Activated CD8-positive, alpha-beta T cell treated with anti-CD3 and anti-CD28 coated beads, Interleukin-2, amount 10 ng/mL, durations not matched to agents 7 days and 5 days (primary cell): Measurements from ENCODE around the gene MAD1L1. TPM values are rescaled to one million over a fixed set of nuclear protein-coding genes. Genes with fewer than 3 reads are reported as not detected.
"Not testable (repeated sequence)": the region's sequence is repeated elsewhere in the genome, so short reads cannot be mapped to it uniquely, and the experiment has no call there.

ENCODE experiments used
- ATAC-seq: fragments of 150-1000 bp; cut with Tn5 transposase; one replicate; pipeline ENCODE4 v1.10.0; 2021; ENCODE audit warnings: moderate library complexity
- CTCF ChIA-PET: fragments of 350-600 bp; sonication (Branson Sonifier 250); formaldehyde crosslinking; loops from one replicate; lab custom pipeline; 2021; ENCODE audit warnings: antibody characterized with exemption; lab: Charles Lee
- POLR2A ChIA-PET: fragments of 350-600 bp; sonication (Branson Sonifier 250); formaldehyde crosslinking; loops from one replicate; lab custom pipeline; 2021; ENCODE audit warnings: antibody characterized with exemption; lab: Charles Lee
- DNase-seq: peaks from one replicate; pipeline ENCODE4 v3.0.0-alpha.2; 2020
- H3K27ac Mint-ChIP-seq: one replicate; pipeline ENCODE4 v1.8.0; 2021; ENCODE audit warnings: mild to moderate bottlenecking, mixed read lengths
- H3K27me3 Mint-ChIP-seq: one replicate; pipeline ENCODE4 v1.8.0; 2021; ENCODE audit warnings: low read depth, mixed read lengths
- H3K36me3 Mint-ChIP-seq: one replicate; pipeline ENCODE4 v1.8.0; 2021; ENCODE audit warnings: low read depth, mixed read lengths
- H3K4me1 Mint-ChIP-seq: one replicate; pipeline ENCODE4 v1.8.0; 2021; ENCODE audit warnings: low read depth, mixed read lengths
- H3K4me3 Mint-ChIP-seq: one replicate; pipeline ENCODE4 v1.8.0; 2021; ENCODE audit warnings: mild to moderate bottlenecking, mixed read lengths
- H3K9me3 Mint-ChIP-seq: one replicate; pipeline ENCODE4 v1.8.0; 2022; ENCODE audit warnings: mixed read lengths; ENCODE audit not compliant: insufficient read depth
- total RNA-seq, 2 experiments: library from RNA; stranded (reverse); gene quantifications; one replicate each; pipeline ENCODE4 v1.2.3, GENCODE V29; 2021

The MAD1L1 gene
- total RNA-seq, 2 experiments from 2014 or later: 79.8 to 82.7 TPM

DNA sequence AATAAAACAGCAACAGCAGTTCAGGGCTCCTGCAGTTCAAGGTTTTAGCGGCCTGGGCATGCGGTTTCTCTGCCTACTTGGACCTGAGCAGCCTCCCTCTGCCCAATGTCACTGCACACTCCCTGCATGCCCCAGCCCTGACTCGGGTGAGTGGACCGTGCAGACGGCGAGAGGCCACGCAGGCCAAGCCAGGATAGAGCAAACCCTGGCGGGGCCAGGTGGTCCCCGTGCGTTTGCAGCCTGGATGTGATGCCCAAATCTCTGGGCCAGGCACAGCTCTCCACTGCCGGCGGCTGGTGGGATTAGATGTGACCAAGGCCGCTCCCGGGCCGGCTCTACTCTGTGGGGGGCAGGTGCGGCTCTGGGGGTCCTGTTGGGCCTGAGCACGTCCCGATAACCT lies 392.0 kb downstream of the MAD1L1 start:
- H3K36me3 Mint-ChIP-seq, CTCF ChIA-PET, H3K4me3 Mint-ChIP-seq, H3K4me1 Mint-ChIP-seq, H3K27ac Mint-ChIP-seq, H3K27me3 Mint-ChIP-seq, POLR2A ChIA-PET, H3K9me3 Mint-ChIP-seq, DNase-seq, ATAC-seq: not testable (repeated sequence)

GRCh38 chr7:1839701-1840100 lies 393.0 kb downstream of the MAD1L1 start:
- Mint-ChIP-seq H3K9me3 (peaks cover 4% of the 10 kb centered on the region), H3K27me3 (no peaks in the 10 kb centered on the region), H3K27ac (no peak overlapping the region), H3K36me3 (peaks cover 7% of the 10 kb centered on the region), H3K4me1 (no peaks in the 10 kb centered on the region), H3K4me3 (no peak overlapping the region)
- POLR2A ChIA-PET: no interaction called here
- ATAC-seq (no peak), DNase-seq (no peak)
- CTCF ChIA-PET: no interaction called here

DNA sequence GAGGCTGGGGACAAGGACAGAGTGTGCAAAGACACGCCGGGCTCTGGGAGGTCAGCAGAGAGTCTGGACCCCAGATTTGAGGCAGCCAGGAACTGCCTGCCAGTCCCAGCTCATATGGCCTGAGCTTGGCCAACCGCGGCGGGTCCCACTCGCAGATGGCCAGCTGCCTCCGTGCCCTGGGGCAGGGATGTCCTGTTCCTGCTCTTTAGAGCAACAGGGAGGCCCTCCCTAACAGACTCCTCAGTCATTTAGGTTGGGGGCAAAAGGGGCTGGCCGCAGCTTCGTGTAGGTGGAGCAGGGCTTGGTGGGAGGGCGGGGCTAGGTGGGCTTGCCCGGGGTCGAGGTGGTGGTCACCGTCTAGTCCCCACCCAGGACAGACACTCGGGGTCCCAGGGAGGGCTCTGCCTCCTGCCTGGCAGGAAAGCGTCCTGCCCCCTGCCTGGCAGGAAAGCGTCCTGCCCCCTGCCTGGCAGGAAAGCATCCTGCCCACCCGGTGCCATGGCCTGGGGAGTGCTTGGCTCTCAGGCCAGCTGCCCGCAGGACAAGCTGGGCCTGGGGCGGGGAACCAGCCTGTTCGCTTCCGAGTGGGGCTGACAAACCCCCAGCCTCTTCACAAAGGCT lies 393.7 kb downstream of the MAD1L1 start:
- DNase-seq, H3K4me1 Mint-ChIP-seq, POLR2A ChIA-PET, H3K9me3 Mint-ChIP-seq, ATAC-seq, H3K27me3 Mint-ChIP-seq, H3K4me3 Mint-ChIP-seq, CTCF ChIA-PET, H3K36me3 Mint-ChIP-seq, H3K27ac Mint-ChIP-seq: not testable (repeated sequence)

DNA sequence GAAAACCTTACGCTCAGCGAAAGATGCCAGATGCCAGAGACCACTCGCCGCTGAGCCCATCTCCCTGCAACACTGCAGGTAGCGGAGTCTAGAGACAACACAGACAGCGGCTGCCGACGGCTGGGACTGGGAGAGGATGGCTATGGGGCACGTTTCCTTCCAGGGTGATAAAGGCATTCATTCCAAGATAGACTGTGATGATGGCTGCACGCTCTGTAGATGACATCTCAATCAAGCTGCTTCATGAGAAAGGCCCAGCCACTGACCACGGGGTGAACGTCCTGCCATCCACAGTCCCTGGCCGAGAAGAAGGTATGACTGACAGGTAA lies 394.2 kb downstream of the MAD1L1 start:
- H3K27me3 Mint-ChIP-seq, H3K4me1 Mint-ChIP-seq, H3K9me3 Mint-ChIP-seq, H3K27ac Mint-ChIP-seq, ATAC-seq, CTCF ChIA-PET, POLR2A ChIA-PET, DNase-seq, H3K4me3 Mint-ChIP-seq: not testable (repeated sequence)
- peaks cover 11% of the 10 kb centered on the region for H3K36me3 Mint-ChIP-seq

- POLR2A ChIA-PET, H3K27ac Mint-ChIP-seq, H3K9me3 Mint-ChIP-seq, DNase-seq, H3K27me3 Mint-ChIP-seq, ATAC-seq, H3K4me1 Mint-ChIP-seq, H3K4me3 Mint-ChIP-seq, CTCF ChIA-PET: not testable (repeated sequence)
- H3K36me3 Mint-ChIP-seq: peaks cover 14% of the 10 kb centered on the region
Measured at GRCh38 chr7:1837696-1838543, 394.8 kb downstream of the MAD1L1 start.

DNA sequence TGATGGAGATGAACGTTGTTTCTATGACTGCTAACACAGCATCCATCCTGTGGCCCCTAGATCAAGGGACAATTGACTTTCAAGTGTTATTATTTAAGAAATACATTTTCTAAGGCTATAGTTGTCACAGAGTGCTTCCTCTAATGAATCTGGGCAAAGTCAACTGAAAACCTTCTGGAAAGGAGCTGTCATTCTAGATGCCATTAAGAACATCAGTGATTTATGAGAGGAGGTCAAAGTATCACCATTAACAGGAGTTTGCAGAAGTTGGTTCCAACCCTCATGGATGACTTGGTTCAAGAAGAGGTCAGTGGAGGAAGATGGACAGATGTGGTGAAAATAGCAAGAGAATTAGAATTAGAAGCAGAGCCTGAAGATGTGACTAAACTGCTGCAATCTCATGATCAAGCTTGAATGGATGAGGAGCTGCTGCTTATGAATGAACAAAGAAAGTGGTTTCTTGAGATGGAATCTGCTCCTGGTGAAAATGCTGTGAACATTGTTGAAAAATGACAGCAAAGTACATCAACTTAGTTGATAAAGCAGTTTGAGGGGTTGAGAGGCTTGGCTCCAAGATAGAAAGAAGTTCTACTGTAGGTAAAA lies 400.7 kb downstream of the MAD1L1 start:
- Mint-ChIP-seq H3K36me3 (peaks cover 21% of the 10 kb centered on the region), H3K9me3 (peaks cover 18% of the 10 kb centered on the region)
- H3K27ac Mint-ChIP-seq, H3K4me1 Mint-ChIP-seq, CTCF ChIA-PET, DNase-seq, H3K27me3 Mint-ChIP-seq, ATAC-seq, POLR2A ChIA-PET, H3K4me3 Mint-ChIP-seq: not testable (repeated sequence)

DNA sequence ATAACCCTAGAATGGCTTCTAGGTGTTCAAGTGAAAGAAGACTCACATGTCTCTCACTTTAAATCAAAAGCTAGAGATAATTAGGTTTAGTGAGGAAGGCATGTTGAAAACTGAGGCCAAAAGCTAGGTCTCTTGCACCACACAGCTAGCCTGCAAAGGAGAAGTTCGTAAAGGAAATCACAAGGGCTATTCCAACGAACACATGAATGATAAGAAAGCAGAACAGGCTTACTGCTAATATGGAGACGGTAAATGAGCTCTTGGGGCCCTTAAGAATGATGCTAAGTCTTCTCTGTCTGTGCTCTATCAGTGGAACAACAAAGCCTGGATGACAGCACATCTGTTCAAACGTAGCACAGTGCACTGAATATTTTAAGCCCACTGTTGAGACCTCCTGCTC lies 401.3 kb downstream of the MAD1L1 start:
- CTCF ChIA-PET, POLR2A ChIA-PET, ATAC-seq, H3K4me3 Mint-ChIP-seq, H3K4me1 Mint-ChIP-seq, H3K27me3 Mint-ChIP-seq, DNase-seq, H3K27ac Mint-ChIP-seq: not testable (repeated sequence)
- Mint-ChIP-seq H3K9me3 (peaks cover 18% of the 10 kb centered on the region), H3K36me3 (peaks cover 21% of the 10 kb centered on the region)

GRCh38 chr7:1829668-1830067 lies 403.1 kb downstream of the MAD1L1 start:
- H3K27me3 Mint-ChIP-seq, H3K27ac Mint-ChIP-seq, POLR2A ChIA-PET, CTCF ChIA-PET, H3K4me1 Mint-ChIP-seq, ATAC-seq, DNase-seq, H3K4me3 Mint-ChIP-seq: not testable (repeated sequence)
- H3K36me3 Mint-ChIP-seq: peaks cover 19% of the 10 kb centered on the region
- peaks cover 15% of the 10 kb centered on the region for H3K9me3 Mint-ChIP-seq

GRCh38 chr7:1829111-1829510 lies 403.6 kb downstream of the MAD1L1 start:
- ChIA-PET POLR2A (no interaction called here), CTCF (no interaction called here)
- Mint-ChIP-seq H3K9me3 (peaks cover 15% of the 10 kb centered on the region), H3K4me3 (no peak overlapping the region), H3K27me3 (no peaks in the 10 kb centered on the region), H3K4me1 (peaks cover 5% of the 10 kb centered on the region), H3K27ac (no peak overlapping the region), H3K36me3 (peaks cover 16% of the 10 kb centered on the region)
- DNase-seq (no peak), ATAC-seq (no peak)

DNA sequence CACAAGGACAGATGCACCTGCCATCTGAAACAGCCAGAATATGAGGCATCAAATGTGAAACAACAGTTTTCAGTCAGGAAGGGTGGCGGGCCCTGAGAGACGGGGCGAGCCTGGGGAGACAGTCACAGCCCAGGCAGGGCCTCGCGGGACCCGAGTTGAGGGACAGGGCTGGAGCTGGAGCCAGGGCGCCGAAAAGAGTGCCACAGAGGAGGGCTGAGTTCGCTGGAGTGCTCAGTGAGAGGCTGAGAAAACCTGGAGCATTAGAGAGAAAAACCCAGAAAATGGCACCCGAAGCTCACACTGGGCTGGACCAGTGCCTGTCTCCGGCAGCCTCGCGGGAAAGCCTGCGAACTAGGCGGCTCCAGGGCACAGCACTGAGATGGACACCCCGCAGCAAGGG lies 404.6 kb downstream of the MAD1L1 start:
- CTCF ChIA-PET, H3K27me3 Mint-ChIP-seq, ATAC-seq, H3K27ac Mint-ChIP-seq, H3K4me1 Mint-ChIP-seq, POLR2A ChIA-PET, DNase-seq, H3K4me3 Mint-ChIP-seq: not testable (repeated sequence)
- Mint-ChIP-seq H3K36me3 (peaks cover 12% of the 10 kb centered on the region), H3K9me3 (peaks cover 12% of the 10 kb centered on the region)

- DNase-seq, CTCF ChIA-PET, POLR2A ChIA-PET: not testable (repeated sequence)
Measured at GRCh38 chr7:1827521-1827981, 405.2 kb downstream of the MAD1L1 start.

DNA sequence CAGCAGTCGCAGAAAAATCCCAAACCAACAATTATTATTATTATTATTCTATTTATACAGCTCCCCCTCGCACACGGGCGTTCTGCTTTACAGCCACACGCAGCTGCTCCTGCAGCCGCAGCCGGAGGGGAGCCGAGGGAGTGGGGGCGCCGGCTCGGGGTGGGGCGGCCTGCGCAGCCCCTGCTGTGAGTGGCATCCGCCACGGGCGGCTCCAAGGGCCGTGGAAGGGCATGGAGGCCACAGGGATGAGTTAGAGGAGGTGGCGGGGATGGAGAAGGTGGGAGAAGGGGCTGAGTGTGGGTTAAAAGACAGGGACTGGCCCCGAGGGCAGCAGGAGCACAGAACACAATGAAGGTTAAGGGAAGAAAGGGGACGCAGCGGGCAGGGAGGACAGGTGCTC lies 405.8 kb downstream of the MAD1L1 start:
- ATAC-seq, H3K4me1 Mint-ChIP-seq, H3K36me3 Mint-ChIP-seq, H3K27ac Mint-ChIP-seq, CTCF ChIA-PET, H3K4me3 Mint-ChIP-seq, H3K27me3 Mint-ChIP-seq, H3K9me3 Mint-ChIP-seq, DNase-seq, POLR2A ChIA-PET: not testable (repeated sequence)

More at GRCh38 chr7:1827521-1827981, 405.2 kb downstream of the MAD1L1 start:
- H3K9me3 Mint-ChIP-seq, H3K4me1 Mint-ChIP-seq, H3K4me3 Mint-ChIP-seq, ATAC-seq, H3K27me3 Mint-ChIP-seq, H3K27ac Mint-ChIP-seq: not testable (repeated sequence)
- H3K36me3 Mint-ChIP-seq: peaks cover 11% of the 10 kb centered on the region
